ENCODE data around the gene GPR55. TPM values are rescaled to one million over a fixed set of nuclear protein-coding genes. Genes with fewer than 3 reads are reported as not detected.

GPR55 gene
- total and polyA plus RNA-seq, 9 donors: 0.04 to 0.08 TPM; not detected in 7

- WGBS (ENCODE audit: insufficient coverage): 86% methylated on average over 7 of the region's 10 CpGs
- Histone ChIP-seq H3K4me3 (ENCODE audit: low read length) (no peak overlapping the region), H3K9me3 (replicated peaks; ENCODE audit: control insufficient read depth, low read depth, low read length) (no peaks in the 10 kb centered on the region), H3K27ac (ENCODE audit: low read length) (no peak overlapping the region), H3K36me3 (ENCODE audit: control insufficient read depth, insufficient read depth, low read length) (no peaks in the 10 kb centered on the region), H3K4me1 (ENCODE audit: control insufficient read depth, insufficient read depth, low read length) (no peaks in the 10 kb centered on the region), H3K27me3 (ENCODE audit: control insufficient read depth, insufficient read depth, low read length) (peaks cover 4% of the 10 kb centered on the region)
- no peak for DNase-seq
Observed at GRCh38 chr2:230950874-230951339, 25.9 kb upstream of the GPR55 start.

DNA sequence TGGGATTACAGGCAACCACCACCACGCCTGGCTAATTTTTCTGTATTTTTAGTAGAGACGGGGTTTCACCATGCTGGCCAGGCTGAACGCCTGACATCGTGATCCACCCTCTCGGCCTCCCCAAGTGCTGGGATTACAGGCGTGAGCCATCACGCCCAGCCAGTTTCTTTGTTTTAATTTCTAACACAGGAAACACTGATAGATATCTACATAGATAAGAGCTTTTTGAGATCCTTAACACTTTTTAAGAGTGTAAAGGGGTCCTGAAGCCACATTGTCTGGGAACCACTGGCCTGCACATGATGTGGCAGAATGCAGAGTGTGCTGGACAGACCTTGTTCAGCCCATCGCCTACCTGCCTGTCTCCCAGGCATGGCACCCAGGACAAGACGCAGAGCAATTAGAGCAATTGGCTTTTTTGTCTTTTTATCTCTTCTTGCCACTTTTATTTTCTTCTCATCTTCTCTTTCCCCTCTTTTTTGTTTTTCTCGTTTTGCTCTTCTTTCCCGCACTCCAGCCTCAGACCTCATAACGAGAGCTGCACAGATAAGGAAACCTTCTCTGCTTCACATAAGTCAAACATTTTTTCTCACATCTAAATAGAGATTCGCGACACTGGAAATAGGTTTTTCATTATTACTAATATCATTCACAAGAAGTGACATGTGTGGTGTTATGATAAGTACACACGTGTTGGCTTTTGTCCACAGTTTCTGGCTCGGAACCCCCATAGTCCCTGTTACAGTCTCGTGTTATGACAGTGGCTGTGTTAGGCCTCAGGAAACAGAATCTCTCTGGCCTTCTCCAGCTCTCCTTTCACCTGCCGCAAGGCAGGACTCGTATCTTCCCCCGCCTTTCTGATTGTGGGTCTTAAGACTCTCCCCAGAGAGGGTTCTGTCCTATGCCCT, 25.2 kb upstream of the GPR55 start:
- WGBS (ENCODE audit: insufficient coverage): 93% methylated on average over 11 of the region's 20 CpGs
- H3K27me3 ChIP-seq (ENCODE audit: control insufficient read depth, insufficient read depth, low read length): no peaks in the 10 kb centered on the region
- no peak overlapping the region for H3K4me3 ChIP-seq (ENCODE audit: low read length)
- DNase-seq: no peak
- H3K36me3 ChIP-seq (ENCODE audit: control insufficient read depth, insufficient read depth, low read length): no peaks in the 10 kb centered on the region
- H3K9me3 ChIP-seq (replicated peaks; ENCODE audit: control insufficient read depth, low read depth, low read length): no peaks in the 10 kb centered on the region
- H3K27ac ChIP-seq (ENCODE audit: low read length): no peak overlapping the region
- H3K4me1 ChIP-seq (ENCODE audit: control insufficient read depth, insufficient read depth, low read length): no peaks in the 10 kb centered on the region

GRCh38 chr2:230947908-230948365, 22.9 kb upstream of the GPR55 start:
- no peaks in the 10 kb centered on the region for H3K36me3 ChIP-seq (ENCODE audit: control insufficient read depth, insufficient read depth, low read length)
- no peaks in the 10 kb centered on the region for H3K9me3 ChIP-seq (replicated peaks; ENCODE audit: control insufficient read depth, low read depth, low read length)
- peaks cover 4% of the 10 kb centered on the region for H3K4me1 ChIP-seq (ENCODE audit: control insufficient read depth, insufficient read depth, low read length)
- DNase-seq: peak; percentile 21
- H3K4me3 ChIP-seq (ENCODE audit: low read length): no peak overlapping the region
- no peaks in the 10 kb centered on the region for H3K27me3 ChIP-seq (ENCODE audit: control insufficient read depth, insufficient read depth, low read length)
- WGBS (ENCODE audit: insufficient coverage): 82% methylated on average over 9 of the region's 10 CpGs
- H3K27ac ChIP-seq (ENCODE audit: low read length): no peak overlapping the region

GRCh38 chr2:230947235-230947576, 22.2 kb upstream of the GPR55 start:
- H3K36me3 ChIP-seq (ENCODE audit: control insufficient read depth, insufficient read depth, low read length): no peaks in the 10 kb centered on the region
- 87% methylated on average over 3 of the region's 3 CpGs for WGBS (ENCODE audit: insufficient coverage)
- no peak for DNase-seq

DNA sequence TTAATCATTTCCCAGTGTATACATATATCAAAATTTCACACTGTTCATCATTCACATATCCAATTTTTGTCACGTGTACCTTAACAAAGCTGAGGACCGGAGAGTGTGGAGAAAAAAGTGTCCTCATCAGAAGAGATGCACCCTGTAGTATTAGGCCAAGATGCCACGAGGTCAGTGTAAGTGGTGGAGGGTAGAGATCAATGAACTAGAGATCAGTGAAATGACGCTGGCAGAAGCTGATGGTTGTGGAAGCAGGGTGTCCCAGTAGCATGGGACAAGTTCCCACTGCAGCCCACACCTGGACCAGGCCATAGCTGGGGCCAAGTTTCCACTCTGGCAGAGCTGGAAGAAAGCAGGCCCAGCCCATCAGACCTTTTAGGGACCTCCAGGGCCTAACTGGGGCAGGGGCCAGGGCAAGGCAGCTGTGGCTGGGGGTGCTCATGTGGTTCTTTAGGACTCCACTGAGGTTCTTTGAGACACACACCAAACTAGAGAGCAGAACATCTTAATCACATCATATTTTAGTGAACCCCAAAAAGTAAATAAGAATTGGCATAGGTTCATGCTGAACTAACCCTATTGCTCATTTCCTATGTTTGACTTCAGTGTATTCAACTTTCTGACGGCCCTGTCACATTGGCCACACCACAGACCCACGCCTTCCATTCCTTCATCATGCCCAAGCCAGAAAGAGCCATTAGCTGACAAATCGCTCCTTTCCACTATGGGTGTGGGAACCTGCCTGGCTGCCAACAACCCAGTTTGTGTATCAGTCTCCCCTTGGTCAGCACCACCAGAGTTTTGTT, 21.6 kb upstream of the GPR55 start:
- Histone ChIP-seq H3K4me1 (ENCODE audit: control insufficient read depth, insufficient read depth, low read length) (peaks cover 4% of the 10 kb centered on the region), H3K36me3 (ENCODE audit: control insufficient read depth, insufficient read depth, low read length) (no peaks in the 10 kb centered on the region), H3K27ac (ENCODE audit: low read length) (no peak overlapping the region), H3K4me3 (ENCODE audit: low read length) (no peak overlapping the region), H3K27me3 (ENCODE audit: control insufficient read depth, insufficient read depth, low read length) (peaks cover 2% of the 10 kb centered on the region), H3K9me3 (replicated peaks; ENCODE audit: control insufficient read depth, low read depth, low read length) (no peaks in the 10 kb centered on the region)
- WGBS (ENCODE audit: insufficient coverage): 66% methylated on average over 3 of the region's 7 CpGs
- no peak for DNase-seq

More at GRCh38 chr2:230947235-230947576, 22.2 kb upstream of the GPR55 start:
- Histone ChIP-seq H3K9me3 (replicated peaks; ENCODE audit: control insufficient read depth, low read depth, low read length) (no peaks in the 10 kb centered on the region), H3K27ac (ENCODE audit: low read length) (no peak overlapping the region), H3K27me3 (ENCODE audit: control insufficient read depth, insufficient read depth, low read length) (peaks cover 2% of the 10 kb centered on the region), H3K4me1 (ENCODE audit: control insufficient read depth, insufficient read depth, low read length) (peaks cover 4% of the 10 kb centered on the region), H3K4me3 (ENCODE audit: low read length) (no peak overlapping the region)

- Histone ChIP-seq H3K36me3 (ENCODE audit: control insufficient read depth, insufficient read depth, low read length) (no peaks in the 10 kb centered on the region), H3K27me3 (ENCODE audit: control insufficient read depth, insufficient read depth, low read length) (peaks cover 2% of the 10 kb centered on the region), H3K27ac (ENCODE audit: low read length) (no peak overlapping the region), H3K4me3 (ENCODE audit: low read length) (no peak overlapping the region), H3K4me1 (ENCODE audit: control insufficient read depth, insufficient read depth, low read length) (peaks cover 4% of the 10 kb centered on the region), H3K9me3 (replicated peaks; ENCODE audit: control insufficient read depth, low read depth, low read length) (no peaks in the 10 kb centered on the region)
- 96% methylated on average over 13 of the region's 21 CpGs for WGBS (ENCODE audit: insufficient coverage)
- no peak for DNase-seq
Observed at GRCh38 chr2:230944757-230945372, 19.8 kb upstream of the GPR55 start.

GRCh38 chr2:230944123-230944653, 19.1 kb upstream of the GPR55 start:
- Histone ChIP-seq H3K36me3 (ENCODE audit: control insufficient read depth, insufficient read depth, low read length) (no peaks in the 10 kb centered on the region), H3K4me1 (ENCODE audit: control insufficient read depth, insufficient read depth, low read length) (peaks cover 4% of the 10 kb centered on the region), H3K27ac (ENCODE audit: low read length) (no peak overlapping the region), H3K9me3 (replicated peaks; ENCODE audit: control insufficient read depth, low read depth, low read length) (no peaks in the 10 kb centered on the region), H3K4me3 (ENCODE audit: low read length) (no peak overlapping the region), H3K27me3 (ENCODE audit: control insufficient read depth, insufficient read depth, low read length) (peaks cover 2% of the 10 kb centered on the region)
- WGBS (ENCODE audit: insufficient coverage): 85% methylated on average over 7 of the region's 11 CpGs
- DNase-seq: no peak

DNA sequence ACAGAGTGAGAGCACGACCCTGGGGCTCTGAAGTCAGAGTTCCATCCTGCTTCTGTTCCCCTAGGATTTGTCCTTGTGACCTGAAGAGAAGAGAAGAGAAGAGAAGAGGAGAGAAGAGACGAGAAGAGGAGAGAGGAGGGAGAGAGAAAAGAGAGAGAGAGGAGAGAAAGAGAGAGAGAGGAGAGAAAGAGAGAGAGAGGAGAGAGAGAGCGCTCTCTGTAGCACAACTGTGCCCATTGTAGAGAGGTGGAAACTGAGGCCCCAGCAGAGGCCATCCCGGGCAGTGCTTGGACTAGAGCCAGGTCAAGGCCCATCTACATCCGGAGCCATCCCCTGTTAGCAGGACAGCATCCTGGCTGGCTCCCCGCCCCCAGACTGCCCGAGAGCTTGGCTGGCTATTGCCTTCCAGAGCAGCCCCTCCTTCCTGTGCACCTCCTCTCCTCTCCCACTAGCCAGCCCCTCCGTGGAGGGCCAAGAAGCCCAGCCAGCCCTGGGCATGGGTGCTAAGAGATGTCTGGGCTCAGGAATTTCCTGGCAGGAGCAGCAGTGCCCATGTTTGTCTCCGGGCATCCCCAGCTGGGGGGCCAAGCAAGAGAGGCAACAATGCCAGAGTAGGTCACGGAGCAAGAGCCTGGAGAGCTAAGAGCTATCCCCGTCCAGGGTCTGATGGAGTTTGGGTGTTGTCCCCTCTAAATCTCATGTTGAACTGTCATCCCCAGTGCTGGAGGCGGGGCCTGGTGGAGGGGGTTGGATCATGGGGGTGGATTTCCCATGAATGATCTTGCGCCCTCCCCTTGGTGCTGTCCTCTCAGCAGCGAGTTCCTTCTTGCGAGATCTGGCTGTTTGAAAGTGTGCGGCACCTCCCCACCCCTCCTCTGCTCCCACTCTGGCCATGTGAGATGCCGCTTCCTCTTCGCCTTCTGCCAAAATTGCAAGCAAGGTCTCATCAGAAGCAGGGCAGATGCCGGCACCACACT, 18.2 kb upstream of the GPR55 start:
- Histone ChIP-seq H3K27me3 (ENCODE audit: control insufficient read depth, insufficient read depth, low read length) (peaks cover 2% of the 10 kb centered on the region), H3K9me3 (replicated peaks; ENCODE audit: control insufficient read depth, low read depth, low read length) (no peaks in the 10 kb centered on the region), H3K36me3 (ENCODE audit: control insufficient read depth, insufficient read depth, low read length) (no peaks in the 10 kb centered on the region), H3K4me1 (ENCODE audit: control insufficient read depth, insufficient read depth, low read length) (peaks cover 4% of the 10 kb centered on the region), H3K27ac (ENCODE audit: low read length) (no peak overlapping the region), H3K4me3 (ENCODE audit: low read length) (no peak overlapping the region)
- DNase-seq: peak; percentile 24
- WGBS (ENCODE audit: insufficient coverage): 53% methylated on average over 16 of the region's 19 CpGs

DNA sequence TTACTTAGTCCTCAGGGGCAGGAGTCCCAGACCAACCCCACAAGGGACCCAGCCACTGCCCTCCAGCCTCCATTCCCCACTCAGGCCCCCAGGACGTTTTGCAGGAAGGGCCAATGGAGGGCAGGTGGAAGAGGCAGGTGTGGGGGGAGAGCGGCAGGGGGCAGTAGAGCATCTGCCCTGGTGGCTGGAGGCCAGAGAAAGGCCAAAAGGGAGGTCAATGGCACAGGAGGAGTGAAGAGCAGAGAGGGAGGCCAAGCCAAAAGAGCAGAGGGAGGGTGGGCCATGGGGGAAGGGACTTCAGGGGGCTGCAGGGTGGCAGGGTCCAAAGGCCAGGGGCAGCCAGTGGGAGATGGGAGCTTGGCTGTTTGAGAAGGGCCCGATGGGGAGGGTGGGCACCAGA, 17.3 kb upstream of the GPR55 start:
- peaks cover under 1% of the 10 kb centered on the region for H3K9me3 ChIP-seq (replicated peaks; ENCODE audit: control insufficient read depth, low read depth, low read length)
- no peak overlapping the region for H3K4me3 ChIP-seq (ENCODE audit: low read length)
- peaks cover 2% of the 10 kb centered on the region for H3K27me3 ChIP-seq (ENCODE audit: control insufficient read depth, insufficient read depth, low read length)
- 44% methylated on average over 2 of the region's 3 CpGs for WGBS (ENCODE audit: insufficient coverage)
- no peaks in the 10 kb centered on the region for H3K36me3 ChIP-seq (ENCODE audit: control insufficient read depth, insufficient read depth, low read length)
- H3K4me1 ChIP-seq (ENCODE audit: control insufficient read depth, insufficient read depth, low read length): peaks cover 4% of the 10 kb centered on the region
- no peak overlapping the region for H3K27ac ChIP-seq (ENCODE audit: low read length)
- DNase-seq: no peak
